GM18502 (cell line): Measurements from ENCODE around the gene RAG1.

Source experiments
- ATAC-seq: cut with Tn5 transposase; IDR thresholded peaks from one replicate; pipeline ENCODE4 v1.9.1; 2021; ENCODE audit warnings: mild to moderate bottlenecking; ENCODE audit not compliant: unreplicated experiment, poor library complexity

RAG1 gene

DNA sequence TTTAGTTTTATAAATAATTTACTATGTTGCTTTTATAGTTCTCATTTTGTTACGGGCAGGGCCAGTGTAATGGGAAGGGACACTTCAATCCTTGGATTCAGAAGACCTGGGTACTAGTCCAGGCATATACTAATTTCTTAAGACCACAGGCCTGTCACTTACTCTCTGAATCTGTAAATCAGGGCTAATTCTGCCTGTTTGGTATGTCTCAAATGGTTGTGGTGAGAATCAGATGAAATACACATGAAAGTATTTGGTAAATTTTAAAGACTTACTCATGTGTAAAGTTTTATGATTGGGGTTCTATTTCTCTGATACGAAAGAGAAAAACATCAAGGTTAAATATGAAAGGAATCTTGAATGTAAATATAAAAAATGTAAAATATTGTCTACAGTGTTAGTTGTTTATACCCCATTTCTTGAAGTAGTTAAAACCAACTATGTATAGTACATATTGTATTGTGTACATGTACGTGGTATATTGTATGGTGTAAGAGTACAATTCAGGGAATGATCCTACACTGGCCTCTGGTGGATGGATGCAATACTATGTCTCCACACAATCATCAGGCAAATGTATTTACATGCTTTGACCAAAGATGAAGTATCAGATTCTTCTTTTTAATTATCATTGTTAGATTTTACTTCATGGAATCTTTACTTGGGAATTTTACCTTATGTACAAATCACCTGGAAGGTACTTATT lies 54.8 kb downstream of the RAG1 start:
- ATAC-seq, result peak; percentile 82

DNA sequence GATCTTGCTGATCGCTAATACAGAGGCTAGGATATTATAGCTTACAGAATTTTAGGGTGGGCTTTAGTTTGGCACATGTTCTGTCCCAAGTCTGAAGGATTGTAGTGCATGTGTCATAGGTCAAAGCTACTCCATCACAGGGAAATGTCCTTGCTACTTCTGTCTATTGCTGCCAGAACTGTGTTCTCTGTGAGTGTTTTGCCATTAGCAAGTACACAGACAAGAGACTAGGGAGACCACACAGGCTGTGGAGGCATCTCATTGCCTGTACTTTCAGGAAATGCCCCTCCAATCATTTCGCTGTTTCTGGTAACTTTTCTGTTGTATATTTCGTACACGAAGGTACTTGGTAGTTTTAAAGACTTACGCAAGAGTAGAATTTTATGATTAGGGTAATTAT lies 55.7 kb downstream of the RAG1 start:
- no peak for ATAC-seq

DNA sequence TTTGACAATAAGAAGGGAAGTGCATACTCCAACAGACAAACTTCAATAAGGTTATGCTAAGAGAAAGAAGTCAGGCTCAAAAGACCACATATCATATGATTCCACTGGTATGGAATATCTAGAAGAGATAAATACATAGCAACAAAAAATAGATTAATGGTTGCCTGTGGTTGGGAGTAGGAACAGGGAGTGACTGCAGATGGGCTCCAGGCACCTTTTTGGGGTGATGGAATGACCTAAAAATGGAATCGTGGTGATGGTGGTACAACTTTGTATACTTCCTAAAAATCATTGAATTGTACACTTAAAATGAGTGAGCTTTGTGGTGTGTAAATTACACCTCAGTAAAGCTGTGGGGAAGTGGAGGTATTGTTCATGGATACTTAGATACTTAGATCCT lies 59.2 kb downstream of the RAG1 start:
- no peak for ATAC-seq

DNA sequence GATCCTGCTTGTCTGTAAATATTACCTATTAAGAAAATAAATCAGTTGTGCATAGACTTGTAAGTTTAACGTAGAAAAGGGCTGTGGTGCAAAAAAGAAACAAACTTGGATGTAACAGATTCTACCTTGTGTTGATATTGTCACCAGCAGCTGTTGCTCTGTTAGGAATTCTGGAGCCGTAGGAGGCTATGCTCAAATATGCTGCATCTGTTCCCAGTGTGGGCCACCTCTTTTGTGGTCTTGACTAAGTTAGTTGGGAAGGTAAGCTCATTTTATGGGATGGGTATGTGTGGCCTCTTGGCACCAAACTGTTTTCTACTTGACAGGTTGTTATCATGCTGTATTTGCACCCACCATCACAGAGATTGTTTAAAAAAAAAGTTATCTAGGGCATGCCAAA lies 59.7 kb downstream of the RAG1 start:
- ATAC-seq, result no peak

DNA sequence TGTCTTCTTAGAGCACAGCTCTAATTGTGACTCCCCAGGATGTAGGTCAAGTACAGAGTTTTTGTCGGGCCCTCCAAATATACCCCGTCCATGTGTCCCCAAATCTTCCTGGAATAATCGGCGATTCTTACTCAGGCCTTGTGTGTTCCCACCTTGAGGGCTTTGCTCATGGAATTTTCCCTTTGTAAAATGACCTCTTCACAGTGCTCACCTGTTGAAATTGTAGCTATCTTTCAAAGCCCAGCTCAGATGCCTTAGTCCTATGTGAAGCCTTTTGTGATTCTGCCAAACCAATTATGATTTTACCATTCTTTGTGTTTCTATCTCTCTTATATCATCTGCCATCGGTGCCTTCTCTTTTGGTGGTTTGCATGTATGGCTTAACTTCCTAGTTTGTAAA lies 60.3 kb downstream of the RAG1 start:
- no peak for ATAC-seq

DNA sequence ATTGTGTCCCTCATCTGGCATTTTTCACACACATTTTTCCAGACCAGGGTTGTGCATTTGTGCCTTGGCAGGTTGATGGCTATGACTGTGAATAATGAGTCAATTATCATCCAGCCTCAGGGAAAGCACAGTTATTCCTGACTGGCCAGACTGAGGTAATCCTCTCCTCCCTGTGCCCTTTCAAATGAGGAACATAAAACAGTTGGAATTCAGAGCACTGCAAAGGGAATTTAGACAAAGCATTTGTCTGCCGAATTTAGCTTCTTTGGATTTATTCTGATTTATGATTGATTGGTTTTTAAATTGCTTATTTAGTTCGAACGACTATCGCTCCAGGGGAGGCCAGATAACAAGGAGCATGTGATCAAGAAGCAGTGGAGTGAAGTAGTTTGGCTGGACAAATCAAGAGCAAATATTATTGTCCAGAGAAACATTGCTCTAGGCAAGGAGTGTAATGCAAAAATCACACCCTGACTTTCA lies 61.0 kb downstream of the RAG1 start:
- ATAC-seq, result no peak
